Fibroblast of villous mesenchyme (primary cell): ENCODE measurements around the gene OGFOD3. TPM values are rescaled to one million over a fixed set of nuclear protein-coding genes. Genes with fewer than 3 reads are reported as not detected.

Experiments
- DNase-seq: peaks from one replicate; pipeline ENCODE4 v3.0.0-alpha.2; 2010; ENCODE audit warnings: low read depth
- H3K4me3 ChIP-seq: 2 replicates; pipeline ENCODE4 v1.5.1; 2011; ENCODE audit warnings: low read depth, mild to moderate bottlenecking, low read length
- total RNA-seq: library from RNA; depleted of rRNA; stranded (reverse); fragments of >200 nt; gene quantifications from 2 replicates; pipeline ENCODE4 v1.2.3, GENCODE V29; 2012
- TF ChIP-seq, protein P1 (sequence below): IDR thresholded peaks from 2 replicates; pipeline ENCODE4 v1.5.1; 2012; ENCODE audit warnings: low read depth, mild to moderate bottlenecking, low read length; ENCODE audit not compliant: insufficient read depth

OGFOD3 gene
- total RNA-seq, 1 donor: 20.7 TPM

DNA sequence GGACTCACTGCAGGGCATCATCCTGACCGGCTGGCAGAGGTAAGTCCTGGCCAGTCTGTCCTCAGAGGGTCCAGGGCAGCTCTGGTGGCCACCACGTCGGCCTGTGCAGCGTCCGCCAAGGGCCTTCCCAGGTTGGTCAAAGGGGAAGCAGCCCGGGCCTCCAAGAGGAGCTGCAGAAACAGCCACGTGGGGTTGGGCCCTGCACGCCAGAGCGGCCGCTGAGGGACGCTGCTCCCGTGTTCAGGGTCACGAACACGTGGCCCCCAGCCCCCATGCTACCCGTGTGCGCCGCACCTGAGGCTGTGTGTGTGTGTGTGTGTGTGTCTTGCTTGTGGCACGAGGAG lies 18.9 kb upstream of the OGFOD3 start:
- H3K4me3 ChIP-seq: no peak overlapping the region
- DNase-seq: no peak
- TF ChIP-seq, protein P1, sequence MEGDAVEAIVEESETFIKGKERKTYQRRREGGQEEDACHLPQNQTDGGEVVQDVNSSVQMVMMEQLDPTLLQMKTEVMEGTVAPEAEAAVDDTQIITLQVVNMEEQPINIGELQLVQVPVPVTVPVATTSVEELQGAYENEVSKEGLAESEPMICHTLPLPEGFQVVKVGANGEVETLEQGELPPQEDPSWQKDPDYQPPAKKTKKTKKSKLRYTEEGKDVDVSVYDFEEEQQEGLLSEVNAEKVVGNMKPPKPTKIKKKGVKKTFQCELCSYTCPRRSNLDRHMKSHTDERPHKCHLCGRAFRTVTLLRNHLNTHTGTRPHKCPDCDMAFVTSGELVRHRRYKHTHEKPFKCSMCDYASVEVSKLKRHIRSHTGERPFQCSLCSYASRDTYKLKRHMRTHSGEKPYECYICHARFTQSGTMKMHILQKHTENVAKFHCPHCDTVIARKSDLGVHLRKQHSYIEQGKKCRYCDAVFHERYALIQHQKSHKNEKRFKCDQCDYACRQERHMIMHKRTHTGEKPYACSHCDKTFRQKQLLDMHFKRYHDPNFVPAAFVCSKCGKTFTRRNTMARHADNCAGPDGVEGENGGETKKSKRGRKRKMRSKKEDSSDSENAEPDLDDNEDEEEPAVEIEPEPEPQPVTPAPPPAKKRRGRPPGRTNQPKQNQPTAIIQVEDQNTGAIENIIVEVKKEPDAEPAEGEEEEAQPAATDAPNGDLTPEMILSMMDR: no peak

DNA sequence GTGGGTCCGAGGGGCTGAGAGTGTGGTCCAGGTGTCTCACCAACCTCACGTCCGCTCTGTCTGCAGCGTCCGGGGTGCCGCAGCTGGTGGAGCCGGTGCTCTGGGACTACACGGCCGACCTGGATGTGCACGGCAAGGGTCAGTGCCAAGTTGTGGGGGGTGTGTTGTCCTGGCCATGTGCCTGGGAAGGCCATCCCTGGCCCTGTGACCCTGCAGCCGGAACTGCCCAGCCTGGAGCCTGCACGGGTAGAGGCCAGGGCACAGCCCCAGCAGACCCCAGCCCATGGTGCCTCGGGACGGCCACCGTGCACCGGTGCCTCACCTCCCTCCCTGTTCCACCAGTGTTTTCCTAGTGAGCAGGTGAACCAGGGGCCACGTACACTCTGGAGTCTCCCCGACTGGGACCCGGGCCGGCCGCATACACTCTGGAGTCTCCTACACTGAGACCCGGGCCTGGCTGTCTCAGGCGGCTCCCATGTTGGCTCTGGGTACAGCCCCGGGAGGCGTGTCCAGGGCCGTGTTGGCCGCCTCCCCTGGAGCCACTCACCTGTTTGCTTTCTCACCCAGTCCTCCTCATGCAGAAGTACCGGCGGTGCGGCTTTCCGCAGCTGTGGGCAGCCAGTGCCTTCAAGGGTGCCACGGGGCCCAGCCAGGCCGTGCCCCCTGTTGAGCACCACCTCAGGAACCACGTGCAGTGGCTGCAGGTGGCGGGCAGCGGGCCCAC lies 18.4 kb upstream of the OGFOD3 start:
- TF ChIP-seq, protein P1: no peak
- no peak for DNase-seq
- no peak overlapping the region for H3K4me3 ChIP-seq

DNA sequence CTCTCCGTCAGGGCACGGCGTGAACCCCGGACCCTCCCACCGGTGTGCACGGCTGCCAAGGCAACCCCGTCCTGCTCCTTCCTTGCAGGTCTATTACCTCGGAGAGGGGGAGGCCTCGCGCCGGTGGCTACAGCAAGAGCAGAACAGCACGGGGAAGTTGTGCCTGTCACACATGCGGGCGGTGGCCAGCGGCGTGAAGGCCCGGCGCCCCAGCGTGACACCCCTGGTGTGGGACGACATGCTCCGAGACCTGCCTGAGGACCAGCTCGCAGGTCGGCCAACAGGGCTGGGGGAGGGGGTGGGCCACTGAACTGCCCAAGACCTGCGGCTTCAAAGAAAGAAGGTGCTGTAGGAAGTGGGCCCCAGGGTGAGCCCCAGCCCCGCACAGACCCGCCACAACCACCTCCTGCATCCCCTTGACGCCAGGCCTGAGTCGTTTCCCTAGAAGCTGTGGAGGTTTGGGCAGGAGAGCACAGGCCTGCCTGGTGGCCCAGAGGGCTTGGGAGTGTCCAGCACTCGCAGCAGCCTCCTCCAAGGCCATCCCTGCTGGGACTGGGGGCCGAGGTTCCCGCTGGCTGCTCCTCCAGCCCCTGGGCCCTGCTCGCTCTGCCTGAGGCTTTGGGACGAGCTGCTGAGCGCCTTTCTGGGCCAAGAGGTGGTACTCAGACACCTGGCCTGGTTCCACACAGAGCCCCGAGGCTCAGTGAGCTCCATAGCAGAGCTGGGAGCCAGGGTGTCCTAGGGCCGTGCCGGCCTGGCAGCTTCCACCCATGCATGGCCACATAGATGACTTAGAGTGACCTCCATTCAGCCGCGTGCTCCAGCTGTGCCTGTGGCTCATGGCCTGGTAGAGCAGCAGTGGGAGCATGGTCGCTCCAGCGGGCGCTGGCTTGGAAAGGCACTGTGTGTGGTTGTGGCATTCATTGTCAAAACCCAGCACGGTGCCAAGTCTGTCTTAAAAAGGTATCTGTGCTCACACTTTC lies 17.5 kb upstream of the OGFOD3 start:
- no peak overlapping the region for H3K4me3 ChIP-seq
- DNase-seq: no peak
- TF ChIP-seq, protein P1: no peak

DNA sequence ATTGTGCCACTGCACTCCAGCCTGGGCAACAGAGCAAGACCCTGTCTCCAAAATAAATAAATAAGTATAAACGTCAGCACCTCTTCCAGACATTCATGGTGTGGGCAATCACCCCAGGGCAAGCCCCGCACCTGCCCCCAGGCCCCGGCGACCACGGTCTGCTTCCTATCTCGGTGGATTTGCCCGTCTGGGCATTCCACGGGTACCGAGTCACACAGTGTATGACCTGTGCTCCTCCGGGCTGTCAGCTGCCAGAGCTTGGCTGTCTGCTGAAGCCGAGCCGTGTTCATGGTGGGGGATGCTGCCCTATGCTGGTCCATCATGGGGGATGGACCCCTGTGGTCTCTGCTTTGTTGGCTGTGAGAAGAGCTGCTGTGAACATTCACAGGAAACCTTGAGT lies 16.7 kb upstream of the OGFOD3 start:
- no peak overlapping the region for H3K4me3 ChIP-seq
- no peak for DNase-seq
- TF ChIP-seq, protein P1: no peak

DNA sequence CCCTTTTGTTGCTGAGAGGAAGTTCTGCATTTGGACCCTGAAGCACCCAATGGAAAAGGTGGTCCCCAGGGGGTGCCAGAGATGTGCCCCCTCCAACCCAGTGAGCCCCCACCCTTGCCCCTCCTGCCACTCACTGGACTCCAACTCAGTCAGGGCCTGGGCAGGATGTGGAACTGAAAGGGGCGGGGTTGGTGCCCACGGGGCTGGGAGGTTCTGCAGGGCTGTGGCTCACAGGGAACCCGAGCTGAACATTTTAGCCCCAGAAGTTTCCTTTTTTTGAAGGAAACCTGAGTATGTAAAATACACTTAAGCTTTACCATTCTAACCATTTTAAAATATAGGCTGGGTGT lies 15.8 kb upstream of the OGFOD3 start:
- TF ChIP-seq, protein P1: no peak
- DNase-seq: no peak

DNA sequence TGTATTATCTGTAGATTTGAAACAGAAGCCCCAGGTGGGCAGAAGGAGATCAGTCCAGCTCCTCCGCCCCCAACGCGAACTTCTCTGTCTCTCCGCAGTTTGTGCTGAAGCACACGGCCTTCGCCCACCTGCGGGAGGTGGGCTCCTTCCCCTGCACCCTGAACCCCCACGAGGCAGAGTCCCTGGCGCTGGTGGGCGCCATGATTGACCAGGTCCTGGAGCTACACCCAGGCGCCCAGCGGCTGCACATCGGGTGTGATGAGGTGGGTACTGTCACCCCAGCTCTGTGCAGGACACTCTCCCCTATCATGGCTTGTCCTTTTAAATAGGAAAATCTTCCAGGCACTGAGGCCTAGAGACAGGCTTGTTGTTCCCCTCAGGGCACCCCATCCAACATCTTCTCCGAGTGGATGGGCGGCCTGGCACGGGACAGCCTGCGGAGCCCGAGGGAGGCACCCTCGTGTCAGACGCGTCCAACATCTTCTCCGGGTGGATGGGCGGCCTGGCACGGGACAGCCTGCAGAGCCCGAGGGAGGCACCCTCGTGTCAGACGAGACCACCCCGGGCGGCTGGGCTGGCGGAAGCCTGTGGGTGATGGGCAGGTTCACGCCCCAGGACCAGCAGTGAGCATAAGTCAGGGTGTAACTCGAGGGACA lies 15.3 kb upstream of the OGFOD3 start:
- TF ChIP-seq, protein P1: no peak
- no peak for DNase-seq
- no peak overlapping the region for H3K4me3 ChIP-seq

More for the DNA sequence above, 15.8 kb upstream of the OGFOD3 start:
- no peak overlapping the region for H3K4me3 ChIP-seq
